Upper lobe of left lung (tissue), 6 donors: ENCODE data around the gene COL27A1. TPM values are rescaled to one million over a fixed set of nuclear protein-coding genes. Genes with fewer than 3 reads are reported as not detected.

Source experiments
- ATAC-seq, 2 donors: fragments of 200-7000 bp; cut with Tn5 transposase; one replicate each; pipeline ENCODE4 v1.9.1; 2022; ENCODE audit warnings: mild to moderate bottlenecking in 2 of 2, moderate library complexity in 2 of 2; ENCODE audit not compliant: low FRiP score in 2 of 2
- DNase-seq, 2 donors: peaks; one replicate each; pipeline ENCODE4 v3.0.0-alpha.2; 2019 to 2020
- H3K27ac ChIP-seq, 4 donors: fragments of 200-600 bp; sonication (generic); one replicate each; pipeline ENCODE4 v1.5.1; 2016 to 2019
- H3K27me3 ChIP-seq, 4 donors: fragments of 200-600 bp; sonication (generic); one replicate each; pipeline ENCODE4 v1.5.1; 2017 to 2019
- H3K36me3 ChIP-seq, 4 donors: fragments of 200-600 bp; sonication (generic); one replicate each; pipeline ENCODE4 v1.5.1; 2016 to 2019
- H3K4me1 ChIP-seq, 4 donors: fragments of 200-600 bp; sonication (generic); one replicate each; pipeline ENCODE4 v1.5.1; 2018 to 2019
- H3K4me3 ChIP-seq, 4 donors: fragments of 200-600 bp; sonication (generic); one replicate each; pipeline ENCODE4 v1.5.1; 2017 to 2019; ENCODE audit warnings: mild to moderate bottlenecking in 2 of 4, moderate library complexity in 1 of 4
- H3K9me3 ChIP-seq, 4 donors: fragments of 200-600 bp; sonication (generic); one replicate each; pipeline ENCODE4 v1.5.1; 2018 to 2019
- CTCF ChIP-seq, 6 experiments: fragments of 450-650 bp in 4 of 6; fragments of 200-600 bp in 2 of 6; sonication (generic) in 2 of 6; IDR thresholded peaks; one replicate each; pipeline ENCODE4 v1.5.1; 2016 to 2019; ENCODE audit warnings: antibody characterized with exemption in 6 of 6
- EP300 ChIP-seq, 4 donors: sonication (generic); formaldehyde crosslinking; IDR thresholded peaks; one replicate each; pipeline ENCODE4 v1.5.1; 2017; ENCODE audit warnings: antibody characterized with exemption in 4 of 4, control low read depth in 2 of 4
- POLR2A ChIP-seq, 4 donors: fragments of 450-650 bp; IDR thresholded peaks; one replicate each; pipeline ENCODE4 v1.5.1; 2016 to 2017; ENCODE audit warnings: antibody characterized with exemption in 4 of 4, mild to moderate bottlenecking in 2 of 4
- POLR2AphosphoS5 ChIP-seq, 2 donors: sonication (generic); formaldehyde crosslinking; IDR thresholded peaks; one replicate each; pipeline ENCODE4 v1.5.1; 2017; ENCODE audit warnings: antibody characterized with exemption in 2 of 2
- WGBS, 2 donors: methylation state at CpG; one replicate each; pipeline ENCODE4 v1.1.5; 2017 to 2018; 5-methylcytosine and 5-hydroxymethylcytosine counted together
- total RNA-seq, 6 donors: library from RNA; depleted of rRNA in 4 of 6; stranded (reverse); fragments of >200 nt in 4 of 6; gene quantifications; one replicate each; pipeline versions ENCODE4 v1.1.0 to v1.2.1, GENCODE V29; 2016 to 2021
- donor health status: DM: no; HTN: no; CAD: no; lungs with moderate emphysema.
- donor health status: DM: no; HTN: yes; CAD: no; lungs with severe emphysema.

Gene COL27A1
- total RNA-seq, 6 donors from 2014 or later = 4.0 to 55.5 (median 9.2) TPM

- peak overlapping the region in 1 of 4 donors; percentile 54 for H3K27ac ChIP-seq
- H3K4me3 ChIP-seq = no peak overlapping the region
- no peaks in the 10 kb centered on the region for H3K9me3 ChIP-seq
- no peaks in the 10 kb centered on the region for H3K36me3 ChIP-seq
- 74 to 90% methylated on average over 5 to 7 of the region's 7 CpGs for WGBS, 2 donors
- DNase-seq (peak in 1 of 2 donors; percentile 12), ATAC-seq (no peak)
- H3K27me3 ChIP-seq = no peaks in the 10 kb centered on the region
- H3K4me1 ChIP-seq = peaks cover 0 to 17% (median 8%) of the 10 kb centered on the region in 4 donors
- TF ChIP-seq POLR2AphosphoS5 (IDR thresholded peaks at IDR 0.05) (no peak), POLR2A (IDR thresholded peaks at IDR 0.05) (no peak), EP300 (IDR thresholded peaks at IDR 0.05) (no peak), CTCF (IDR thresholded peaks at IDR 0.05) (no peak)
These were observed 159.0 kb downstream of the COL27A1 start for GRCh38 chr9:114314256-114314867.

GRCh38 chr9:114314881-114315722 lies 159.8 kb downstream of the COL27A1 start:
- no peak for ATAC-seq
- Histone ChIP-seq H3K4me1 (peaks cover 0 to 17% (median 8%) of the 10 kb centered on the region in 4 donors), H3K27me3 (no peaks in the 10 kb centered on the region), H3K9me3 (no peaks in the 10 kb centered on the region), H3K36me3 (no peaks in the 10 kb centered on the region), H3K4me3 (no peak overlapping the region), H3K27ac (peak overlapping the region in 1 of 4 donors; percentile 54)
- TF ChIP-seq EP300 (IDR thresholded peaks at IDR 0.05) (peak in 1 of 4 donors; percentile 83), CTCF (IDR thresholded peaks at IDR 0.05) (no peak), POLR2AphosphoS5 (IDR thresholded peaks at IDR 0.05) (peak; percentile 9 to 39), POLR2A (IDR thresholded peaks at IDR 0.05) (no peak)
- WGBS, 2 donors = 77 to 90% methylated on average over 8 of the region's 8 CpGs
- DNase-seq = peak in 1 of 2 donors; percentile 70

- Histone ChIP-seq H3K27ac (peak overlapping the region in 1 of 4 donors; percentile 54), H3K4me3 (no peak overlapping the region), H3K27me3 (no peaks in the 10 kb centered on the region), H3K36me3 (no peaks in the 10 kb centered on the region), H3K9me3 (no peaks in the 10 kb centered on the region), H3K4me1 (peaks cover 0 to 17% (median 8%) of the 10 kb centered on the region in 4 donors)
- 70 to 78% methylated on average over 8 of the region's 8 CpGs for WGBS, 2 donors
- peak in 1 of 2 donors; percentile 36 for DNase-seq
- TF ChIP-seq CTCF (IDR thresholded peaks at IDR 0.05) = no peak
- peak in 1 of 4 donors; percentile 19 for TF ChIP-seq EP300 (IDR thresholded peaks at IDR 0.05)
- no peak for TF ChIP-seq POLR2A (IDR thresholded peaks at IDR 0.05)
- no peak for TF ChIP-seq POLR2AphosphoS5 (IDR thresholded peaks at IDR 0.05)
- peak in 1 of 2 donors; percentile 38 for ATAC-seq
These were observed 160.5 kb downstream of the COL27A1 start for GRCh38 chr9:114315723-114316363.

GRCh38 chr9:114316605-114317230 lies 161.4 kb downstream of the COL27A1 start:
- Histone ChIP-seq H3K4me1 (peaks cover 0 to 17% (median 8%) of the 10 kb centered on the region in 4 donors), H3K27me3 (no peaks in the 10 kb centered on the region), H3K4me3 (no peak overlapping the region), H3K9me3 (no peaks in the 10 kb centered on the region), H3K36me3 (no peaks in the 10 kb centered on the region), H3K27ac (no peak overlapping the region)
- DNase-seq (peak in 1 of 2 donors; percentile 19), ATAC-seq (peak in 1 of 2 donors; percentile 5)
- 74 to 76% methylated on average over 10 of the region's 10 CpGs for WGBS, 2 donors
- no peak for TF ChIP-seq POLR2A (IDR thresholded peaks at IDR 0.05)
- no peak for TF ChIP-seq POLR2AphosphoS5 (IDR thresholded peaks at IDR 0.05)
- TF ChIP-seq CTCF (IDR thresholded peaks at IDR 0.05) = no peak
- TF ChIP-seq EP300 (IDR thresholded peaks at IDR 0.05) = no peak
